ENCODE results near the gene PRR16.
A peak's percentile ranks its signal among the peaks of the same experiment; 100 is the strongest.
"Not testable (repeated sequence)": the region's sequence is repeated elsewhere in the genome, so short reads cannot be mapped to it uniquely, and the experiment has no call there.

PRR16 gene

GRCh38 chr5:120655828-120656435 is 191.8 kb downstream of the PRR16 start:
- ATAC-seq = no peak
- Mint-ChIP-seq H3K4me3 (no peak overlapping the region), H3K36me3 (ENCODE audit: low read depth) (no peaks in the 10 kb centered on the region), H3K27me3 (no peaks in the 10 kb centered on the region), H3K4me1 (no peaks in the 10 kb centered on the region), H3K27ac (no peak overlapping the region), H3K9me3 (no peaks in the 10 kb centered on the region)
- peak; percentile 5 for DNase-seq

- H3K9me3 Mint-ChIP-seq = no peaks in the 10 kb centered on the region
- no peaks in the 10 kb centered on the region for H3K36me3 Mint-ChIP-seq (ENCODE audit: low read depth)
- DNase-seq (no peak), ATAC-seq (no peak)
- no peaks in the 10 kb centered on the region for H3K27me3 Mint-ChIP-seq
- H3K27ac Mint-ChIP-seq = no peak overlapping the region
- no peak overlapping the region for H3K4me3 Mint-ChIP-seq
- H3K4me1 Mint-ChIP-seq = no peaks in the 10 kb centered on the region
Observed at GRCh38 chr5:120657104-120657503, 193.0 kb downstream of the PRR16 start.

- Mint-ChIP-seq H3K27me3 (no peaks in the 10 kb centered on the region), H3K4me1 (no peaks in the 10 kb centered on the region), H3K27ac (no peak overlapping the region), H3K9me3 (no peaks in the 10 kb centered on the region), H3K4me3 (no peak overlapping the region), H3K36me3 (ENCODE audit: low read depth) (no peaks in the 10 kb centered on the region)
- ATAC-seq (no peak), DNase-seq (no peak)
Observed at GRCh38 chr5:120677481-120677880, 213.4 kb downstream of the PRR16 start.

DNA sequence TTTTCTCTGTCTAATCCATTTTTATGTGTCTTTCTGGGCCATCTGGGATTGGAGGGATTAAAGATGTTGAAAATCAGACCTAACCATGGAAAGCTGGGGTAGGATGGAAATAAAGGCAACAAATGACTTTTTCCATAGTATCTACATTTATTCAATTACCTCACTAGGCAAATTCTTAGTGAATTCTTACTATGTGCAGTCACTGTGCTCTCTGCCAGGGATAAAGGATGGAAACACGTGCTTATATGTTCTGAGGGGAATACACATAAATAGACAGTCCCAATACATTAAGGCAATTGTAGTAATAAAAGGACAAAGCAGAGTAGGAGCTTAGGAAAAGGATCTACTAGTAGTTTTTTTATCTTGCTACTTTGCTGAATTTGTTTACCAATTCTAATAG is 214.2 kb downstream of the PRR16 start:
- no peak for ATAC-seq
- H3K27ac Mint-ChIP-seq = no peak overlapping the region
- no peak for DNase-seq
- no peak overlapping the region for H3K4me3 Mint-ChIP-seq
- no peaks in the 10 kb centered on the region for H3K36me3 Mint-ChIP-seq (ENCODE audit: low read depth)
- H3K27me3 Mint-ChIP-seq = no peaks in the 10 kb centered on the region
- no peaks in the 10 kb centered on the region for H3K9me3 Mint-ChIP-seq
- H3K4me1 Mint-ChIP-seq = no peaks in the 10 kb centered on the region

DNA sequence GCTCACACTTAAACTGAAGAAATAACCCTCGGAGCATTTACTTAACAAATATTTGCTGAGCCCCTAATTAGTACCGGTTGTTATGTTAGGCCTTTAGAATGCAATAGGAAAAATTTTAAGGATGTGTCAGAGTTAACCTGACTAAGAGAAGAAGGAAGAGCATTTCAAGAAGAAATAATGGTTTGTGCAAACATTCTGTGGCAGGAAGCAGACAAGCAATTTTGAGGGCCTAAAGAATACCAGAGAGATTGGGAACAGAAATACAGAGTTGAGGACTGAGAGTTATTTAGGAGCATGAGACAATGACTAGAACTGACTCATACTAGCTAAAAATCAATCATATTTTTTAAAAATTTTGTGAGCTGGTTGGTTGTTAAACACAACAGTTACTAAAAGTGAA is 218.8 kb downstream of the PRR16 start:
- no peaks in the 10 kb centered on the region for H3K4me1 Mint-ChIP-seq
- no peak for ATAC-seq

DNA sequence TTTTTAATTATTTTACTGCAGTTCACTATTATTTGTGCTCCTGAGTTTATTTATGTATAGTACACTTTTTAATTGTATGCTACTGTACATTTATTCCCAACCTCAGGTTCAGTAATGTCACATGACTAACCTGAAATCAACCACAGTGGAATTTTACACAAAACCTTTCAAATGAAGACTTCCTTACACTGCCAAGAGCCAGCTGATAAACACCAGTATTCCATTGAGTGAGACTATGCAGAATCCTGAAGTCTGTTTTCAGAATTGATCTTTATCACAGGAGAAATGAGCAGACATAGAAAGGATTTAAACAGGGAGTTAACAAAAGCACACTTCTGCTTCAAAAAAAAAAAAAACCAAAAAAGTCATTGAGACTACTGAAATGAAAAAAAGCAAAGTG is 219.5 kb downstream of the PRR16 start:
- DNase-seq = no peak
- Mint-ChIP-seq H3K9me3 (no peaks in the 10 kb centered on the region), H3K36me3 (ENCODE audit: low read depth) (no peaks in the 10 kb centered on the region), H3K4me1 (no peaks in the 10 kb centered on the region), H3K4me3 (no peak overlapping the region), H3K27me3 (no peaks in the 10 kb centered on the region), H3K27ac (no peak overlapping the region)
- ATAC-seq = no peak

More for the DNA sequence above, 218.8 kb downstream of the PRR16 start:
- H3K9me3 Mint-ChIP-seq = no peaks in the 10 kb centered on the region
- DNase-seq = no peak
- no peaks in the 10 kb centered on the region for H3K36me3 Mint-ChIP-seq (ENCODE audit: low read depth)
- H3K27me3 Mint-ChIP-seq = no peaks in the 10 kb centered on the region
- no peak overlapping the region for H3K27ac Mint-ChIP-seq
- no peak overlapping the region for H3K4me3 Mint-ChIP-seq

- DNase-seq (no peak), ATAC-seq (no peak)
- no peaks in the 10 kb centered on the region for H3K4me1 Mint-ChIP-seq
- no peaks in the 10 kb centered on the region for H3K27me3 Mint-ChIP-seq
- H3K27ac Mint-ChIP-seq = no peak overlapping the region
- H3K9me3 Mint-ChIP-seq = no peaks in the 10 kb centered on the region
- no peak overlapping the region for H3K4me3 Mint-ChIP-seq
- H3K36me3 Mint-ChIP-seq (ENCODE audit: low read depth) = no peaks in the 10 kb centered on the region
Observed at GRCh38 chr5:120684213-120684612, 220.1 kb downstream of the PRR16 start.

DNA sequence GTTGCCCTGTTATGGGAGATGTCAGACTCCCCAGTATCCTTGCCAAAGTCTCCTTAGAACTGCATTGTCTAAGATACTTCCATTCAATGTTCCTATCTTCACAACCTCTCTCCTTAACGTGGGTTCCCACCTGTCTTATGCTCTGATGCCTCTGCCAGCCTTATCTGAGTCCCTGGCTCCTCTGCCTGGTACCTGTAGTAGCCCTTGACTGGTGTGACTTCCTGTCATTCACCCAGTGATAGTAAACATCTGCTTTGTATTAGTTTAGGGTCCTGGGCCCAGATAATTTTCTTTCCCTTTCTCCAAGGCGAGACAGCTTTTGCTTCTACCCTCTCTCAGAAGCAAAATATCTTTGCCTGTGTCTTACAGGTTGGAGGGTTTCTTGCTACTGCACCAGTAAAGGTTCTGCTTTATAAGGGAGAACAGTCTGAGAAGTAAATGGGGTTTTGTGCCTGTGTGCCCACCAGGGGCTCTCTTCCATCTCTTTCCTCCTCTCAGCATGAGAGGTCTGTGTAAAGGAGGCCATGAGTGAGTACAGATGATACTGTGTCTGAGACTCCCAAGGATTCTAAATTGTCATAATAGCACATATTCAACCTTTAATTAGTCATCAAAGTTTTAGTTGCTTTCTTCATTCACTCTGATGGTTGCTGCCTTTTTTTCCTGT is 220.8 kb downstream of the PRR16 start:
- H3K4me3 Mint-ChIP-seq = no peak overlapping the region
- H3K27ac Mint-ChIP-seq = no peak overlapping the region
- H3K36me3 Mint-ChIP-seq (ENCODE audit: low read depth) = no peaks in the 10 kb centered on the region
- H3K27me3 Mint-ChIP-seq = no peaks in the 10 kb centered on the region
- ATAC-seq (no peak), DNase-seq (no peak)
- no peaks in the 10 kb centered on the region for H3K9me3 Mint-ChIP-seq
- H3K4me1 Mint-ChIP-seq = no peaks in the 10 kb centered on the region

GRCh38 chr5:120690621-120691407 is 226.7 kb downstream of the PRR16 start:
- Mint-ChIP-seq H3K9me3 (no peaks in the 10 kb centered on the region), H3K4me1 (no peaks in the 10 kb centered on the region), H3K27me3 (no peaks in the 10 kb centered on the region), H3K4me3 (no peak overlapping the region), H3K36me3 (ENCODE audit: low read depth) (no peaks in the 10 kb centered on the region), H3K27ac (no peak overlapping the region)
- no peak for ATAC-seq
- DNase-seq = no peak

DNA sequence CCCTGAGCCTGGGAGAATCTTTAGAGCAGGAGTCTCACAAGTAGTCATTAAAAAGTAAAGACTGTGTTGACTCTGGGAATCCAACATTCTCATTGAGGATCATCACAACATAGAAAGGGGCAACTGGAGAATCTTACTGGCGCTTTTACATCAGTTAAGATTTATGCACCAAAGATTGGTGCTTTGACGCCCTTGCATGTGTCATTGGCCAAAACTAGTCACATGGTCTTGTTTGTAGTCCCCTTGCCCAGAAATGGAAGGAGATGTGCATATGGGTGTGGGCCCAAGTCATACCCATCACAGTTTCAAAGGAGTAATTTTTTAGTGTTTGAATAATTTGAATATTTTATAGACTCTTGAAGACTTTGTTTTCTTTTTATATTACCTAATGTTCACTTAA is 228.2 kb downstream of the PRR16 start:
- H3K4me3 Mint-ChIP-seq = no peak overlapping the region
- ATAC-seq (no peak), DNase-seq (no peak)
- H3K4me1 Mint-ChIP-seq = no peaks in the 10 kb centered on the region
- H3K36me3 Mint-ChIP-seq (ENCODE audit: low read depth) = no peaks in the 10 kb centered on the region
- no peak overlapping the region for H3K27ac Mint-ChIP-seq
- H3K9me3 Mint-ChIP-seq = no peaks in the 10 kb centered on the region
- no peaks in the 10 kb centered on the region for H3K27me3 Mint-ChIP-seq

GRCh38 chr5:120695368-120695880 is 231.3 kb downstream of the PRR16 start:
- no peaks in the 10 kb centered on the region for H3K4me1 Mint-ChIP-seq
- H3K27ac Mint-ChIP-seq = no peak overlapping the region
- H3K9me3 Mint-ChIP-seq = peaks cover 5% of the 10 kb centered on the region
- DNase-seq = no peak
- no peak overlapping the region for H3K4me3 Mint-ChIP-seq
- no peak for ATAC-seq
- no peaks in the 10 kb centered on the region for H3K36me3 Mint-ChIP-seq (ENCODE audit: low read depth)
- no peaks in the 10 kb centered on the region for H3K27me3 Mint-ChIP-seq

DNA sequence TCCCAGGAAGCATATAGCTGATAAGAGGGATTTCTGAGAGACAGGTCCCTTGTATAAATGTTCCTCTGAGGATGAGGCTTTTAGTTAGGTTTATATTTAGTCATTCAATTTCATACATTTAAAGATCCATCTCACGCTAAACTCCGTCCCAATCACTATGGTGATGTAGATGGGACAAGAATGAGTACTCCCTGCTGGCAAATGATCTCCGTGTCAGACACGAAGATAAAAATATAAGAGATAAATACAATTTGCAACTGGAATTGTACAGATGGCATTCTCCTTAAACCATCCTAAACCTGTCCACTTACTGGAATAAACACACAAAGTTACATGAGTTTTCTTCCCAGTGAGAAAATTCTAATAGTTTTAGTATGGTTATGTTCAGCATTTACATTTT is 233.0 kb downstream of the PRR16 start:
- Mint-ChIP-seq H3K36me3 (ENCODE audit: low read depth) (no peaks in the 10 kb centered on the region), H3K27me3 (no peaks in the 10 kb centered on the region), H3K4me3 (no peak overlapping the region), H3K9me3 (peaks cover 5% of the 10 kb centered on the region), H3K4me1 (no peaks in the 10 kb centered on the region), H3K27ac (no peak overlapping the region)
- no peak for DNase-seq
- ATAC-seq = no peak

GRCh38 chr5:120697670-120698327 is 233.7 kb downstream of the PRR16 start:
- H3K36me3 Mint-ChIP-seq (ENCODE audit: low read depth); H3K4me3 Mint-ChIP-seq; H3K9me3 Mint-ChIP-seq; H3K4me1 Mint-ChIP-seq; H3K27ac Mint-ChIP-seq; H3K27me3 Mint-ChIP-seq; ATAC-seq; DNase-seq: not testable (repeated sequence)

GRCh38 chr5:120700653-120701052 is 236.6 kb downstream of the PRR16 start:
- H3K27ac Mint-ChIP-seq; ATAC-seq; H3K9me3 Mint-ChIP-seq; H3K4me1 Mint-ChIP-seq; H3K4me3 Mint-ChIP-seq; H3K27me3 Mint-ChIP-seq; DNase-seq; H3K36me3 Mint-ChIP-seq (ENCODE audit: low read depth): not testable (repeated sequence)
